GM23338 (cell line): Measurements from ENCODE around the gene KCTD3. TPM values are rescaled to one million over a fixed set of nuclear protein-coding genes. Genes with fewer than 3 reads are reported as not detected.
A peak's percentile ranks its signal among the peaks of the same experiment; 100 is the strongest.

Experiments
- ATAC-seq: fragments of 200-7000 bp; cut with Tn5 transposase; 3 replicates; pipeline ENCODE4 v1.9.1; 2020
- DNase-seq: peaks from one replicate; pipeline ENCODE4 v3.0.0-alpha.2; 2015; ENCODE audit warnings: low spot score
- H2AFZ ChIP-seq: fragments of 200-600 bp; sonication (generic); 2 replicates; pipeline ENCODE4 v1.8.0; 2016; ENCODE audit warnings: antibody characterized with exemption, mild to moderate bottlenecking, moderate library complexity
- H3F3A ChIP-seq: fragments of 200-600 bp; sonication (generic); replicated peaks from 2 replicates; pipeline ENCODE4 v1.8.0; 2017; ENCODE audit warnings: antibody characterized with exemption, mixed run types, low read depth
- H3K27ac ChIP-seq: fragments of 200-600 bp; sonication (generic); 2 replicates; pipeline ENCODE4 v1.6.1; 2016; ENCODE audit warnings: low read depth
- H3K27me3 ChIP-seq: fragments of 200-600 bp; sonication (generic); 2 replicates; pipeline ENCODE4 v1.8.0; 2016; ENCODE audit warnings: mild to moderate bottlenecking, mixed run types, moderate library complexity; ENCODE audit not compliant: insufficient read depth
- H3K36me3 ChIP-seq: fragments of 200-600 bp; sonication (generic); 2 replicates; pipeline ENCODE4 v1.8.0; 2016; ENCODE audit warnings: mild to moderate bottlenecking; ENCODE audit not compliant: insufficient read depth
- H3K4me1 ChIP-seq: fragments of 200-600 bp; sonication (generic); 2 replicates; pipeline ENCODE4 v1.8.0; 2016; ENCODE audit warnings: mild to moderate bottlenecking, moderate library complexity; ENCODE audit not compliant: insufficient read depth
- H3K4me2 ChIP-seq: fragments of 200-600 bp; sonication (generic); 2 replicates; pipeline ENCODE4 v1.7.1; 2017; ENCODE audit warnings: mixed run types
- H3K4me3 ChIP-seq: fragments of 200-600 bp; sonication (generic); 2 replicates; pipeline ENCODE4 v1.6.1; 2016; ENCODE audit warnings: mixed run types
- H3K79me2 ChIP-seq: fragments of 200-600 bp; sonication (generic); replicated peaks from 2 replicates; pipeline ENCODE4 v1.8.0; 2017; ENCODE audit warnings: mild to moderate bottlenecking; ENCODE audit not compliant: insufficient read depth
- H3K9me2 ChIP-seq: fragments of 200-600 bp; sonication (generic); 2 replicates; pipeline ENCODE4 v1.8.0; 2017; ENCODE audit not compliant: insufficient read depth
- H4K20me1 ChIP-seq: fragments of 200-600 bp; sonication (generic); replicated peaks from 2 replicates; pipeline ENCODE4 v1.8.0; 2017; ENCODE audit warnings: mild to moderate bottlenecking; ENCODE audit not compliant: insufficient read depth
- H3K27ac Mint-ChIP-seq: 2 replicates; pipeline ENCODE4 v1.8.0; 2020; ENCODE audit warnings: inconsistent platforms, mild to moderate bottlenecking, moderate library complexity, mixed read lengths
- H3K27me3 Mint-ChIP-seq: 3 replicates; pipeline ENCODE4 v1.8.0; 2022; ENCODE audit warnings: low read depth, mild to moderate bottlenecking, moderate library complexity, mixed read lengths, inconsistent platforms; ENCODE audit not compliant: insufficient read depth, poor library complexity
- H3K36me3 Mint-ChIP-seq: 3 replicates; pipeline ENCODE4 v1.8.0; 2021; ENCODE audit warnings: low read depth, mild to moderate bottlenecking, inconsistent platforms, moderate library complexity, mixed read lengths
- H3K4me1 Mint-ChIP-seq: 3 replicates; pipeline ENCODE4 v1.8.0; 2020; ENCODE audit warnings: mild to moderate bottlenecking, inconsistent platforms, mixed read lengths
- H3K4me3 Mint-ChIP-seq: 3 replicates; pipeline ENCODE4 v1.8.0; 2021; ENCODE audit warnings: moderate library complexity, mild to moderate bottlenecking, inconsistent platforms, mixed read lengths
- H3K9me3 Mint-ChIP-seq: 3 replicates; pipeline ENCODE4 v1.8.0; 2020; ENCODE audit warnings: moderate library complexity, mild to moderate bottlenecking, inconsistent platforms, mixed read lengths
- NANOG ChIP-seq: IDR thresholded peaks from 2 replicates; pipeline ENCODE4 v1.6.1; 2016; ENCODE audit warnings: antibody characterized with exemption, borderline replicate concordance
- POLR2AphosphoS5 ChIP-seq: IDR thresholded peaks from 2 replicates; pipeline ENCODE4 v1.6.1; 2016; ENCODE audit warnings: antibody characterized with exemption, low read depth
- STAT1 ChIP-seq: IDR thresholded peaks from one replicate; pipeline ENCODE4 v1.6.1; 2016; ENCODE audit warnings: antibody characterized with exemption; ENCODE audit not compliant: unreplicated experiment
- ZNF114 ChIP-seq: fragments of 250-450 bp; sonication (Bioruptor Pico); IDR thresholded peaks from 2 replicates; pipeline ENCODE4 v1.5.0; 2020; ENCODE audit warnings: mild to moderate bottlenecking, moderate library complexity
- ZNF331 ChIP-seq: fragments of 250-450 bp; sonication (Bioruptor Pico); IDR thresholded peaks from 2 replicates; pipeline ENCODE4 v1.5.0; 2020; ENCODE audit warnings: low read depth, mild to moderate bottlenecking, moderate library complexity
- long read RNA-seq: library from polyadenylated mRNA; unstranded; transcript quantifications from one replicate; pipeline ENCODE4 v2.0.0, GENCODE V29; 2020; ENCODE audit not compliant: unreplicated experiment
- polyA plus RNA-seq: library from polyadenylated mRNA; unstranded; fragments of >200 nt; fragmentation: Nextera tagmentation; extraction: Ambion mirVana; gene quantifications from 2 replicates; pipeline ENCODE4 v1.2.1, GENCODE V29; 2016
- total RNA-seq: library from RNA; depleted of rRNA; stranded (reverse); fragments of >200 nt; shearing (Covaris generic); gene quantifications from 2 replicates; pipeline ENCODE4 v1.2.3, GENCODE V29; 2014; rRNA removed
- TF ChIP-seq, protein P1 (sequence below), 2 experiments: fragments of 200-600 bp in 1 of 2; sonication (generic) in 1 of 2; conservative IDR thresholded peaks; 2 replicates each; pipeline versions ENCODE4 v1.5.1 to v1.6.1; 2016 to 2017; ENCODE audit warnings: antibody characterized with exemption in 2 of 2, low read depth in 2 of 2, mild to moderate bottlenecking in 2 of 2, moderate library complexity in 1 of 2

The KCTD3 gene
- total RNA-seq (53.1 and 60.3 TPM in 2 replicates), polyA plus RNA-seq (29.4 and 30.1 TPM in 2 replicates)
- long read RNA-seq, transcript KCTD3-201 (18 exons, 3,931 nt), result major isoform, 5 of 7 reads
- long read RNA-seq, partial matches to known transcripts, result 0 of 7 reads
- long read RNA-seq, other reads (novel, unspliced or antisense), result 2 of 7 reads

DNA sequence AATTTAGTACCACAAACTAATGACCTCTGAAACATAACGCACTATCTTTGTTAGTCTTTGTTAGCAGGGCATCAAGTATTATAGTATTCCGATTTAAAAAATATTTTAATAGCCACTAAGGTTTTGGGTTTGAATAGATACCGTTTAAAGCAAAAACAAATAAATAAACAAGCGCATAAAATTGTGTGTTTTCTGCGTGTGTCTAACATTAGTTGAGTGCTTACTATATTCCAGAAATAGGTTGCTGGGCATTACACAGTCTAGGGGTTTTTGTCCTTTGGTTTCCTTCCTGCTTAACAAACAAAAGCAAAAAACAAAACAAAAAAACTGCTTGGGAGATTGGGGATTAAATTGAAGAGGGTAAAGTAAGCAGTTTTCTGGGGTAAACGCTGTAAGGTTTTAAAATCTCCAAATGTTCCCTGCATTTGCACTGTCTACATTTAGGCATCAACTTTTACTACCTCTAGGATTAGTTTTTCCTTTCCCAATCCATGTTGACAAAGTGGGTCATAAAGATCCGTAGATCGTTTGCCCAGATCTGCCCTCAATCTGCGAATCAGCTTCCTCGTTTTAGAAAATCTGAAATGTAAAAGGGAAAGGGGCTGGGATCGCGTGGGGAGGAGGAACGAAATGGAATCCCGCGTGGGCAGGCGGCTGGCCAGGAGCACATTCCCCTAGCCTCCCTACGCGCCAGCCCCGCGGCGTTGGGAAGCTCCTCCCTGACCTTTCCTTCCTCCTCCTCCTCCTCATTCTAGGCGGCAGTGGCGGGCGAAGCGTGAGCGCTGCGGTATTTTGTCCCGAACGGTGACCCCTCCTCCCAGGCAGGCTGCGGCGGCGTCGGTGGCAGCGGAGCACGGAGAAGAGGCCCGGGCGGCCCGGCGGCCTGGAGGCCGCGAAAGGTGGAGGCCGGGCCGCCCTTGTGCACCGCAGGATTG is at the start of gene KCTD3:
Gene KCTD3, plus strand, starts transcription at position 749 of the 935 bp plus-strand sequence. CDS start 382 bp downstream, outside the sequence.
- TF ChIP-seq, protein P1, sequence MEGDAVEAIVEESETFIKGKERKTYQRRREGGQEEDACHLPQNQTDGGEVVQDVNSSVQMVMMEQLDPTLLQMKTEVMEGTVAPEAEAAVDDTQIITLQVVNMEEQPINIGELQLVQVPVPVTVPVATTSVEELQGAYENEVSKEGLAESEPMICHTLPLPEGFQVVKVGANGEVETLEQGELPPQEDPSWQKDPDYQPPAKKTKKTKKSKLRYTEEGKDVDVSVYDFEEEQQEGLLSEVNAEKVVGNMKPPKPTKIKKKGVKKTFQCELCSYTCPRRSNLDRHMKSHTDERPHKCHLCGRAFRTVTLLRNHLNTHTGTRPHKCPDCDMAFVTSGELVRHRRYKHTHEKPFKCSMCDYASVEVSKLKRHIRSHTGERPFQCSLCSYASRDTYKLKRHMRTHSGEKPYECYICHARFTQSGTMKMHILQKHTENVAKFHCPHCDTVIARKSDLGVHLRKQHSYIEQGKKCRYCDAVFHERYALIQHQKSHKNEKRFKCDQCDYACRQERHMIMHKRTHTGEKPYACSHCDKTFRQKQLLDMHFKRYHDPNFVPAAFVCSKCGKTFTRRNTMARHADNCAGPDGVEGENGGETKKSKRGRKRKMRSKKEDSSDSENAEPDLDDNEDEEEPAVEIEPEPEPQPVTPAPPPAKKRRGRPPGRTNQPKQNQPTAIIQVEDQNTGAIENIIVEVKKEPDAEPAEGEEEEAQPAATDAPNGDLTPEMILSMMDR (conservative IDR thresholded peaks at IDR 0.05; ENCODE audit: low read depth in 2 of 2), result no peak
- 0 out of 2 replicates have a peak, but pooled peaks have one; percentile 64 for TF ChIP-seq ZNF114 (CRISPR knock-in tag)
- peak; percentile 83 for TF ChIP-seq POLR2AphosphoS5
- TF ChIP-seq STAT1, result no peak
- Histone ChIP-seq H3K9me2 (no peaks in the 10 kb centered on the region), H3K27ac (peak within 1 kb of the TSS; percentile 91), H2AFZ (peak within 1 kb of the TSS; percentile 98), H4K20me1 (peaks cover 14% of the 10 kb centered on the region), H3K27me3 (no peaks in the 10 kb centered on the region), H3K4me1 (peaks cover 25% of the 10 kb centered on the region), H3K79me2 (peaks cover 42% of the 10 kb centered on the region), H3K4me3 (peak within 1 kb of the TSS; percentile 93), H3K4me2 (peak within 1 kb of the TSS; percentile 85), H3K36me3 (no peaks in the 10 kb centered on the region), H3F3A (no peaks in the 10 kb centered on the region)
- no peaks in the 10 kb centered on the region; the same call in 2 of the 3 replicates for H3K36me3 Mint-ChIP-seq
- DNase-seq (peak; percentile 80), ATAC-seq (peak; percentile 84)
- H3K9me3 Mint-ChIP-seq, result no peaks in the 10 kb centered on the region
- no peaks in the 10 kb centered on the region for H3K27me3 Mint-ChIP-seq
- peaks cover 16% of the 10 kb centered on the region for H3K4me1 Mint-ChIP-seq
- H3K27ac Mint-ChIP-seq, result peak within 1 kb of the TSS; percentile 98
- peak within 1 kb of the TSS; percentile 93 for H3K4me3 Mint-ChIP-seq

DNA sequence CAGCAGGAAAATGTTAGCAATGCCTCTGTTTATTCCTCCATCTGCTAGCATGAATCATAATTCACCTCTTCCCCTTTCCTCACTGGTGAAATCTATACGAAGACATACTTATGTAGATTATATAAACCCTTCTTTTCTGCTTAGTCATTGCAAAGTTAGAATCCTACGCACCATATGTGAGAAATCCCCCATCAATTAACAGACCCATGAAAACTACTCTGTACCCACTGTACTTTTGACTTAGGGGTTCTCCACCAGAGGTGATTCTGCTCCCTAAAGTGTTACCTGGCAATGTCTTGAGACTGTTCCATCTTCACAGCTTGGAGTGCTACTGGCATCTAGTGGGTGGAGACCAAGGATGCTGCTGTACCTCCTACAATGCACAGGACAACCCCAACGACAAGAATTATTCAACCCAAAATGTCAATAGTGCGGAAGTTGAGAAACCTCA is 49.6 kb upstream of the KCTD3 start:
- H3K4me2 ChIP-seq, result no peak overlapping the region

More for the DNA sequence above, 49.6 kb upstream of the KCTD3 start:
- no peaks in the 10 kb centered on the region for H3K27me3 ChIP-seq
- Mint-ChIP-seq H3K36me3 (no peaks in the 10 kb centered on the region), H3K4me3 (no peak overlapping the region), H3K4me1 (no peaks in the 10 kb centered on the region; the same call in 2 of the 3 replicates), H3K27ac (peak overlapping the region; percentile 5; the same call in 1 of the 2 replicates), H3K27me3 (no peaks in the 10 kb centered on the region), H3K9me3 (no peaks in the 10 kb centered on the region)
- no peaks in the 10 kb centered on the region for H3K36me3 ChIP-seq
- no peaks in the 10 kb centered on the region for H4K20me1 ChIP-seq
- H3K9me2 ChIP-seq, result no peaks in the 10 kb centered on the region
- DNase-seq (peak; percentile 53), ATAC-seq (peak; percentile 89)
- no peak for TF ChIP-seq STAT1
- TF ChIP-seq, protein P1 (conservative IDR thresholded peaks at IDR 0.05; ENCODE audit: low read depth in 2 of 2), result peak; percentile 62 to 87
- no peak for TF ChIP-seq NANOG
- no peak for TF ChIP-seq ZNF114 (CRISPR knock-in tag)
- TF ChIP-seq ZNF331 (CRISPR knock-in tag), result no peak
- no peaks in the 10 kb centered on the region for H3K4me1 ChIP-seq
- no peaks in the 10 kb centered on the region for H3F3A ChIP-seq
- H3K27ac ChIP-seq, result no peak overlapping the region
- no peak overlapping the region for H2AFZ ChIP-seq
- H3K79me2 ChIP-seq, result no peaks in the 10 kb centered on the region
- no peak overlapping the region for H3K4me3 ChIP-seq
